Stimulated activated naive CD8-positive, alpha-beta T cell treated with anti-CD3 and anti-CD28 coated beads, Interleukin-15, Interleukin-2, amounts not matched to agents 100 ng/mL and 50 ng/mL, for 24 hours (primary cell): Measurements from ENCODE around the gene NUDT21.
"Not testable (repeated sequence)": the region's sequence is repeated elsewhere in the genome, so short reads cannot be mapped to it uniquely, and the experiment has no call there.

Experiments used
- H3K27ac Mint-ChIP-seq: one replicate; pipeline ENCODE4 v1.8.0; 2021; ENCODE audit warnings: mild to moderate bottlenecking, mixed read lengths
- H3K27me3 Mint-ChIP-seq: one replicate; pipeline ENCODE4 v1.8.0; 2021; ENCODE audit warnings: mixed read lengths
- H3K36me3 Mint-ChIP-seq: one replicate; pipeline ENCODE4 v1.8.0; 2021; ENCODE audit warnings: low read depth, mixed read lengths
- H3K4me1 Mint-ChIP-seq: one replicate; pipeline ENCODE4 v1.8.0; 2021; ENCODE audit warnings: low read depth, mixed read lengths
- H3K4me3 Mint-ChIP-seq: one replicate; pipeline ENCODE4 v1.8.0; 2021; ENCODE audit warnings: mild to moderate bottlenecking, mixed read lengths
- H3K9me3 Mint-ChIP-seq: one replicate; pipeline ENCODE4 v1.8.0; 2021; ENCODE audit warnings: mixed read lengths

NUDT21 gene

GRCh38 chr16:56414366-56414765 is 36.8 kb downstream of the NUDT21 start:
- H3K4me3 Mint-ChIP-seq = no peak overlapping the region
- no peaks in the 10 kb centered on the region for H3K9me3 Mint-ChIP-seq
- peaks cover 17% of the 10 kb centered on the region for H3K4me1 Mint-ChIP-seq
- no peak overlapping the region for H3K27ac Mint-ChIP-seq
- H3K36me3 Mint-ChIP-seq = peaks cover 42% of the 10 kb centered on the region
- H3K27me3 Mint-ChIP-seq = no peaks in the 10 kb centered on the region

- Mint-ChIP-seq H3K4me1 (peaks cover 13% of the 10 kb centered on the region), H3K36me3 (peaks cover 46% of the 10 kb centered on the region), H3K27me3 (no peaks in the 10 kb centered on the region), H3K9me3 (no peaks in the 10 kb centered on the region), H3K27ac (no peak overlapping the region), H3K4me3 (no peak overlapping the region)
Measured at GRCh38 chr16:56413381-56413780, 37.8 kb downstream of the NUDT21 start.

DNA sequence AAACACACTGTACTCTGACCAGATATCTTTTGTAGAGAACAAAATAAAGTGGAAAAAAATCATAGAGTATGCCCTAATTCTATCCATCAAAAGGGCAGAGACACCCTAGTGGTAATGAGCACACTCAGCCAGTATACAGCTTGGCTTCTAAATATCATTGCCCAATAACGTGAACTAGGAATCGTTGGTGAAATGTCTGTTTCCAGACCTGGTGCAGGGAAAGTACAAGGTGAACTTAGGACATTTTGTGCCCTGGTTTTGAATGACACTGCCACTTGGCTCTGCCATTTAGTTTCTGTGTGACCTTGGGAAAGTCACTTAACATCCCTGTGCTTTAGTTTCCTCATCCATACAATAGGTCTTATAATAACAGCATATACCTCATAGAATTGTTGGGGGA is 39.5 kb downstream of the NUDT21 start:
- no peaks in the 10 kb centered on the region for H3K27me3 Mint-ChIP-seq
- no peaks in the 10 kb centered on the region for H3K9me3 Mint-ChIP-seq
- H3K36me3 Mint-ChIP-seq = peaks cover 43% of the 10 kb centered on the region
- H3K4me1 Mint-ChIP-seq = peaks cover 13% of the 10 kb centered on the region
- H3K27ac Mint-ChIP-seq = no peak overlapping the region
- H3K4me3 Mint-ChIP-seq = no peak overlapping the region

DNA sequence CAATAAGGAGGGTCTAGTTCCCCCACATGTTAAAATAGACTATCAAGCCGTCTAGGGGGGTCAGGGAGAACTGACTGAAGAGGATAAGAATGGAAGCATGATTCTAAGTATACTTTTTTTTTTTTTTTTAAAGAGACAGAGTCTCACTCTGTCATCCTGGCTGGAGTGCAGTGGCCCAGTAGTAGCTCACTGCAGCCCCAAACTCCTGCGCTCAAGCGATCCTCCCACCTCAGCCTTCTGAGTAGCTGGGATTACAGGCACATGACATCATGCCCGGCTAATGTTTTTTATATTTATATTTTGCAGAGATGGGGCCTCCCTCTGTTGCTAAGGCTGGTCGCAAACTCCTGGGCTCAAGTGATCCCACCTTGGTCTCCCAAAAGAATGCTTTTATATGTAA is 40.0 kb downstream of the NUDT21 start:
- Mint-ChIP-seq H3K4me3 (no peak overlapping the region), H3K36me3 (peaks cover 42% of the 10 kb centered on the region), H3K9me3 (no peaks in the 10 kb centered on the region), H3K27ac (no peak overlapping the region), H3K27me3 (no peaks in the 10 kb centered on the region), H3K4me1 (peaks cover 13% of the 10 kb centered on the region)

DNA sequence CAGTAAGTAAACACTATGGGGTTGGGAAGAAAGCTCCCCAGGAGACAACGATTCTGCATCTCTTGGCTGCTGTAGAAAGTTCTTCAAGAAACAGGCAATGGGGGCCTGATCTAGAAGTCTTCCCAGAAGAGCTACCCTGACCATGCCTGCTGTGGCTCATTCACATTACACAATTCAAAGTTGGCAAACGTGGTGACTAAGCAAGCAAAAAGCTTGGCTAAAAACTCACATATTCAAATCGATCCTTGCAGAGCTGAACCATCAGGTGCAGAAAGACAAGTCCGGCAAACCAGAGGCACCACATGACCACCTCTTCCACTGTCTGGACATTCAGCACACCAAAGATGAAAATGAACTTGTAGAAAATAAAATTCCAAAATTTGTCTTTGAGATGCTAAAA is 41.9 kb downstream of the NUDT21 start:
- Mint-ChIP-seq H3K4me1 (peaks cover 4% of the 10 kb centered on the region), H3K9me3 (no peaks in the 10 kb centered on the region), H3K27ac (no peak overlapping the region), H3K27me3 (no peaks in the 10 kb centered on the region), H3K36me3 (peaks cover 47% of the 10 kb centered on the region), H3K4me3 (no peak overlapping the region)

- peaks cover 46% of the 10 kb centered on the region for H3K36me3 Mint-ChIP-seq
- H3K9me3 Mint-ChIP-seq = no peaks in the 10 kb centered on the region
- H3K4me1 Mint-ChIP-seq = peaks cover 4% of the 10 kb centered on the region
- H3K4me3 Mint-ChIP-seq = no peak overlapping the region
- H3K27me3 Mint-ChIP-seq = no peaks in the 10 kb centered on the region
- H3K27ac Mint-ChIP-seq = no peak overlapping the region
Measured at GRCh38 chr16:56408379-56409098, 42.6 kb downstream of the NUDT21 start.

DNA sequence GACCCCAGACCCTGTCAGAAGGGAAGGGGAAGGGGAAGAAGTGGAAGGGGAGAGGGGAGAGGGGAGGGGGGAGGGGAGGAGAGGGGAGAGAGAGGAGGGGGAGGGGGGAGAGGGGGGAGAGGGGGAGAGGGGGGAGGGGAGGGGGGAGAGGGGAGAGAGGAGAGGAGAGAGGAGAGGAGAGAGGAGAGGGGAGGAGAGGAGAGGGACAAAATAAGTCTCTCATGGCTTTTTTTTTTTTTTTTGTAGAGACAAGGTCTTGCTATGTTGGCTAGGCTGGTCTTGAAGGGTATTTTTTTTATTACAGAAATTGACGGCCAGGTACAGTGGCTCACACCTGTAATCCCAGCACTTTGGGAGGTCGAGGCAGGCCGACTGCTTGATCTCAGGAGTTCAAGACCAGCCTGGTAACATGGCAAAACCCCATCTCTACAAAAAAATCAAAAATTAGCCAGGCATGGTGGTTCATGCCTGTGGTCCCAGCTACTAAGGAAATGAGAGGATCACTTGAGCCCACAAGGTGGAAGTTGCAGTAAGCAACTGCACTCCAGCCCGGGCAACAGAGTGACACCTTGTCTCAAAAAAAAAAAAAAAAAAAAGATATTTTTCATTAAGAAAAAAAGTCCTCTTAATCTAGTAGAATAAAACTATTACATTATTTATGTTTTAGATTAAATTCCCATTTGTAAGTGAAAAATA is 45.0 kb downstream of the NUDT21 start:
- H3K36me3 Mint-ChIP-seq = peaks cover 50% of the 10 kb centered on the region
- peaks cover 4% of the 10 kb centered on the region for H3K4me1 Mint-ChIP-seq
- no peaks in the 10 kb centered on the region for H3K9me3 Mint-ChIP-seq
- no peak overlapping the region for H3K4me3 Mint-ChIP-seq
- no peak overlapping the region for H3K27ac Mint-ChIP-seq
- no peaks in the 10 kb centered on the region for H3K27me3 Mint-ChIP-seq

DNA sequence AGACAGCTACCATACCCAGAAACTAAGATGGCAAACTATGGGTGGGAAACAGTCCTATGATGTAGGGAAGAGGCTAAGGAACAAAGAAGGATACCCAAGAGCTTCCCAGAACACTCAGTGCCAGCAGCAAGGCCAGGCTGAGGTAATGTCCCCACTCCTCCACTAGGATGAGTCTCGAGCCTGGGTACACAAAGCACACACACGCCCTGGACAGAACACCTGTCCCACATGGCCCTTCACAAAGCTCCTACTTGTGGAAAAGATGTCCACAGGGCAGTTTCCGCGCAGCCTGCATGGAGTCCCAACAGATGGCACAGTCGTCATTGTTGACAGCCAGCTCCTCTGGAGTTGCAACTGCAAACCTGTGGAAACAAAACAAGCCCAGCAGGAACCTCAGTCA is 49.6 kb downstream of the NUDT21 start:
- H3K27me3 Mint-ChIP-seq = no peaks in the 10 kb centered on the region
- H3K4me1 Mint-ChIP-seq = peaks cover 4% of the 10 kb centered on the region
- H3K4me3 Mint-ChIP-seq = no peak overlapping the region
- peaks cover 70% of the 10 kb centered on the region for H3K36me3 Mint-ChIP-seq
- H3K27ac Mint-ChIP-seq = no peak overlapping the region
- no peaks in the 10 kb centered on the region for H3K9me3 Mint-ChIP-seq

DNA sequence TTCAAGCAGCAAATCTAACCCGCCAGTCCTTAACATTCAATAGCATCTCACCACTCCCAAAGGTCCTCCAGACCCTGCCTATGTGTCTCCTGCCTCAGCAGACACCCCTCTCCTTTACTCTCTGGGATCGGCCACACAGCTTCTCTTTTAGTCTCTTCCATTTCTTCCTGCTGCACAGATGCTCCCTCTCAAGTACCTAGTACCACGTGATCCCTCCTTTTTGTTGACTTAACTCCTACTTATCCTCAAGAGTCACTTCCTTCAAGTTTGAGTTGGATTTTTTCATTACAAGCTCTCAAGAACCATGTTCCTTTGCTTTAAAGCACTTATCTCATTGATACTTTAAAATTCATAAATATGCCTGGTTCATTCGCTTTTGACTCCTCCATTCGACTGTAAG is 50.7 kb downstream of the NUDT21 start:
- H3K4me3 Mint-ChIP-seq = no peak overlapping the region

DNA sequence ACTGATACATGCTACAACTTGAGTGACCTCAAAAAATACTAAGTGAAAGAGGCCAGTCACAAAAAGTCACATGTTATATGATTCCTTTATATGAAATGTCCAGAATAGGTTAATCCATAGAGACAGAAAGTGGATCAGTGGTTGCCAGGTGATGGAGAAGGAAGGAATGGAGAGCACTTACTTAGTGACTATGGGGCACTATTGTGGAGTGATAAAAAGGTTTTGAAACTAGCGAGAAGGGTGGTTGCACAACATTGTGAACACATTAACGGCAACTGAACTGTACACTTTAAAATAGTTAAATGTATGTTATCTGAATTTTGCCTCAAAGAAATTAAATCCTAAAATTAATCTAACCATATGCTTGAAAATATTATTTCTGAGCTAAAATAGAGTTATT is 51.6 kb downstream of the NUDT21 start:
- Mint-ChIP-seq H3K36me3 (peaks cover 70% of the 10 kb centered on the region), H3K4me3 (no peak overlapping the region), H3K27ac (no peak overlapping the region), H3K9me3 (no peaks in the 10 kb centered on the region), H3K27me3 (no peaks in the 10 kb centered on the region), H3K4me1 (no peaks in the 10 kb centered on the region)

More for the DNA sequence above, 50.7 kb downstream of the NUDT21 start:
- Mint-ChIP-seq H3K27ac (no peak overlapping the region), H3K9me3 (no peaks in the 10 kb centered on the region), H3K27me3 (no peaks in the 10 kb centered on the region), H3K36me3 (peaks cover 77% of the 10 kb centered on the region), H3K4me1 (peaks cover 2% of the 10 kb centered on the region)

- Mint-ChIP-seq H3K4me3 (no peak overlapping the region), H3K36me3 (peaks cover 68% of the 10 kb centered on the region), H3K9me3 (no peaks in the 10 kb centered on the region), H3K27ac (no peak overlapping the region), H3K4me1 (no peaks in the 10 kb centered on the region), H3K27me3 (no peaks in the 10 kb centered on the region)
Measured at GRCh38 chr16:56399047-56399446, 52.1 kb downstream of the NUDT21 start.

DNA sequence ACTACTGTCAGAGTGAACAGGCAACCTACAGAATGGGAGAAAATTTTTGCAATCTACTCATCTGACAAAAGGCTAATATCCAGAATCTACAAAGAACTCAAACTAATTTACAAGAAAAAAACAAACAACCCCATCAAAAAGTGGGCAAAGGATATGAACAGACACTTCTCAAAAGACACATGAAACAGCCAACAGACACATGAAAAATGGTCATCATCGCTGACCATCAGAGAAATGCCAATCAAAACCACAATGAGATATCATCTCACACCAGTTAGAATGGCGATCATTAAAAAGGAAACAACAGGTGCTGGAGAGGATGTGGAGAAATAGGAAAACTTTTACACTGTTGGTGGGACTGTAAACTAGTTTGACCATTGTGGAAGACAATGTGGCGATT is 54.4 kb downstream of the NUDT21 start:
- H3K9me3 Mint-ChIP-seq, H3K27ac Mint-ChIP-seq, H3K4me3 Mint-ChIP-seq, H3K4me1 Mint-ChIP-seq, H3K27me3 Mint-ChIP-seq: not testable (repeated sequence)
- H3K36me3 Mint-ChIP-seq = peaks cover 79% of the 10 kb centered on the region

- Mint-ChIP-seq H3K4me3 (no peak overlapping the region), H3K4me1 (peaks cover 7% of the 10 kb centered on the region), H3K9me3 (no peaks in the 10 kb centered on the region), H3K27me3 (no peaks in the 10 kb centered on the region), H3K36me3 (peaks cover 67% of the 10 kb centered on the region), H3K27ac (peak overlapping the region; percentile 1)
Measured at GRCh38 chr16:56389554-56389953, 61.6 kb downstream of the NUDT21 start.

GRCh38 chr16:56388209-56388608 is 62.9 kb downstream of the NUDT21 start:
- peaks cover 70% of the 10 kb centered on the region for H3K36me3 Mint-ChIP-seq
- no peaks in the 10 kb centered on the region for H3K27me3 Mint-ChIP-seq
- H3K27ac Mint-ChIP-seq = no peak overlapping the region
- peaks cover 5% of the 10 kb centered on the region for H3K9me3 Mint-ChIP-seq
- H3K4me3 Mint-ChIP-seq = no peak overlapping the region
- peaks cover 7% of the 10 kb centered on the region for H3K4me1 Mint-ChIP-seq

DNA sequence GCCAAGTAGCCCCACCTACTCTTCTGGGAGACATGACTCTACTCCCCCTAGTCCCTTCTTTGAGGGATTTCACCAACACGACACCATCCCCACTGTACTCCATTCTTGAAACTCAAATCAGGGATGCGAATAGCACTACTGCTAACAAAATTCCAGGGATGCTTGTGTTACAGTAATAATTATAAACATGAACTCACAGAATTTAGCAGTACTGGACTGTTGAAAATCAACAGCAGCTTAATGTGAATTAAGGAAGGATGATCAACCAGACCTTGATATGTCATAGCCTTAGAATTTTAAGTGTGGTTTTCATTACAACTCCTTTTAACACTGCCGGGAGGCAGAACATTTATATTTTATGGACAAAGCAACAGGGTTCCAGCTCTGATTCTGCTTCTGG is 63.7 kb downstream of the NUDT21 start:
- Mint-ChIP-seq H3K27me3 (no peaks in the 10 kb centered on the region), H3K36me3 (peaks cover 70% of the 10 kb centered on the region), H3K4me1 (peaks cover 3% of the 10 kb centered on the region), H3K4me3 (no peak overlapping the region), H3K9me3 (peaks cover 11% of the 10 kb centered on the region), H3K27ac (no peak overlapping the region)
